ENCODE measurements around the gene PLXND1. TPM values are rescaled to one million over a fixed set of nuclear protein-coding genes. Genes with fewer than 3 reads are reported as not detected.
"Not testable (repeated sequence)": the region's sequence is repeated elsewhere in the genome, so short reads cannot be mapped to it uniquely, and the experiment has no call there.

PLXND1 gene
- total RNA-seq, 1 donor from 2014 or later: 319 TPM

- DNase-seq (ENCODE audit: low spot score): no peak
- intact Hi-C loops (cut with DNase I): no loop called here
- no peak for ATAC-seq
These were observed 59.2 kb downstream of the PLXND1 start for GRCh38 chr3:129547241-129547640.

- ATAC-seq; DNase-seq (ENCODE audit: low spot score); intact Hi-C loops (cut with DNase I): not testable (repeated sequence)
These were observed 60.5 kb downstream of the PLXND1 start for GRCh38 chr3:129545951-129546350.

GRCh38 chr3:129543999-129544398 lies 62.5 kb downstream of the PLXND1 start:
- intact Hi-C loops (cut with DNase I): loop anchor here (5.0 kb wide), 1 partner anchor 1407 kb away; no protein-coding TSS in a partner anchor
- ATAC-seq: no peak
- DNase-seq (ENCODE audit: low spot score): no peak

GRCh38 chr3:129543156-129543790 lies 63.2 kb downstream of the PLXND1 start, which contains the start of gene H1-8:
H1-8 (plus strand) TSS chr3:129543175; CDS start chr3:129543219, 44 bp downstream.
- intact Hi-C loops (cut with DNase I): loop anchor here (5.0 kb wide), 1 partner anchor 1406 kb away; no protein-coding TSS in a partner anchor
- DNase-seq (ENCODE audit: low spot score) (no peak), ATAC-seq (peak; percentile 22)

- ATAC-seq (no peak), DNase-seq (ENCODE audit: low spot score) (no peak)
These were observed 63.7 kb downstream of the PLXND1 start for GRCh38 chr3:129542747-129543146.

GRCh38 chr3:129540776-129541516 lies 65.5 kb downstream of the PLXND1 start:
- intact Hi-C loops (cut with DNase I): loop anchor here (5.0 kb wide), 1 partner anchor 1404 kb away; no protein-coding TSS in a partner anchor
- no peak for DNase-seq (ENCODE audit: low spot score)
- ATAC-seq: no peak

More at GRCh38 chr3:129542747-129543146, 63.7 kb downstream of the PLXND1 start:
- intact Hi-C loops (cut with DNase I): loop anchor here (5.0 kb wide), 1 partner anchor 1405 kb away; no protein-coding TSS in a partner anchor

- intact Hi-C loops (cut with DNase I): no loop called here
- DNase-seq (ENCODE audit: low spot score) (no peak), ATAC-seq (no peak)
These were observed 67.3 kb downstream of the PLXND1 start for GRCh38 chr3:129539206-129539605.

- ATAC-seq: no peak
- intact Hi-C loops (cut with DNase I): no loop called here
These were observed 69.7 kb downstream of the PLXND1 start for GRCh38 chr3:129536804-129537203.

GRCh38 chr3:129536374-129536667 lies 70.2 kb downstream of the PLXND1 start:
- DNase-seq (ENCODE audit: low spot score): no peak
- ATAC-seq: no peak
- intact Hi-C loops (cut with DNase I): no loop called here

More at GRCh38 chr3:129536804-129537203, 69.7 kb downstream of the PLXND1 start:
- DNase-seq (ENCODE audit: low spot score): no peak

GRCh38 chr3:129535075-129535474 lies 71.4 kb downstream of the PLXND1 start:
- ATAC-seq (no peak), DNase-seq (ENCODE audit: low spot score) (no peak)
- intact Hi-C loops (cut with DNase I): no loop called here

- DNase-seq (ENCODE audit: low spot score) (no peak), ATAC-seq (no peak)
- intact Hi-C loops (cut with DNase I): no loop called here
These were observed 71.9 kb downstream of the PLXND1 start for GRCh38 chr3:129534428-129535027.

GRCh38 chr3:129533406-129533805 lies 73.1 kb downstream of the PLXND1 start:
- ATAC-seq: no peak

GRCh38 chr3:129532261-129532660 lies 74.2 kb downstream of the PLXND1 start:
- no peak for DNase-seq (ENCODE audit: low spot score)
- no peak for ATAC-seq
- intact Hi-C loops (cut with DNase I): no loop called here

More at GRCh38 chr3:129533406-129533805, 73.1 kb downstream of the PLXND1 start:
- intact Hi-C loops (cut with DNase I): no loop called here
- no peak for DNase-seq (ENCODE audit: low spot score)

- intact Hi-C loops (cut with DNase I): no loop called here
- ATAC-seq: no peak
These were observed 74.8 kb downstream of the PLXND1 start for GRCh38 chr3:129531699-129532098.

GRCh38 chr3:129530821-129531220 lies 75.7 kb downstream of the PLXND1 start:
- no peak for ATAC-seq
- intact Hi-C loops (cut with DNase I): no loop called here
- DNase-seq (ENCODE audit: low spot score): no peak

More at GRCh38 chr3:129531699-129532098, 74.8 kb downstream of the PLXND1 start:
- DNase-seq (ENCODE audit: low spot score): no peak

- peak; percentile 5 for ATAC-seq
- intact Hi-C loops (cut with DNase I): no loop called here
- no peak for DNase-seq (ENCODE audit: low spot score)
These were observed 76.2 kb downstream of the PLXND1 start for GRCh38 chr3:129530251-129530791.

GRCh38 chr3:129529436-129530210 lies 76.9 kb downstream of the PLXND1 start:
- intact Hi-C loops (cut with DNase I): no loop called here
- DNase-seq (ENCODE audit: low spot score): no peak
- ATAC-seq: no peak

- intact Hi-C loops (cut with DNase I): no loop called here
These were observed 77.8 kb downstream of the PLXND1 start, which contains the start of gene RHO for GRCh38 chr3:129528589-129529100. RHO (plus strand) TSS chr3:129528639; CDS start chr3:129528734, 95 bp downstream.

More at GRCh38 chr3:129528589-129529100, 77.8 kb downstream of the PLXND1 start, which contains the start of gene RHO:
- ATAC-seq (no peak), DNase-seq (ENCODE audit: low spot score) (no peak)
